Measurements from ENCODE around the gene WIPF3.

- TF ChIP-seq, protein P1, sequence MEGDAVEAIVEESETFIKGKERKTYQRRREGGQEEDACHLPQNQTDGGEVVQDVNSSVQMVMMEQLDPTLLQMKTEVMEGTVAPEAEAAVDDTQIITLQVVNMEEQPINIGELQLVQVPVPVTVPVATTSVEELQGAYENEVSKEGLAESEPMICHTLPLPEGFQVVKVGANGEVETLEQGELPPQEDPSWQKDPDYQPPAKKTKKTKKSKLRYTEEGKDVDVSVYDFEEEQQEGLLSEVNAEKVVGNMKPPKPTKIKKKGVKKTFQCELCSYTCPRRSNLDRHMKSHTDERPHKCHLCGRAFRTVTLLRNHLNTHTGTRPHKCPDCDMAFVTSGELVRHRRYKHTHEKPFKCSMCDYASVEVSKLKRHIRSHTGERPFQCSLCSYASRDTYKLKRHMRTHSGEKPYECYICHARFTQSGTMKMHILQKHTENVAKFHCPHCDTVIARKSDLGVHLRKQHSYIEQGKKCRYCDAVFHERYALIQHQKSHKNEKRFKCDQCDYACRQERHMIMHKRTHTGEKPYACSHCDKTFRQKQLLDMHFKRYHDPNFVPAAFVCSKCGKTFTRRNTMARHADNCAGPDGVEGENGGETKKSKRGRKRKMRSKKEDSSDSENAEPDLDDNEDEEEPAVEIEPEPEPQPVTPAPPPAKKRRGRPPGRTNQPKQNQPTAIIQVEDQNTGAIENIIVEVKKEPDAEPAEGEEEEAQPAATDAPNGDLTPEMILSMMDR (conservative IDR thresholded peaks at IDR 0.05; ENCODE audit: low read depth, low read length) = no peak
- TF ChIP-seq RAD21 (IDR thresholded peaks at IDR 0.05; ENCODE audit: low read length) (no peak), RFX5 (IDR thresholded peaks at IDR 0.05; ENCODE audit: low read depth, low read length) (no peak), MXI1 (IDR thresholded peaks at IDR 0.05; ENCODE audit: borderline replicate concordance, low read depth, low read length) (no peak), BHLHE40 (IDR thresholded peaks at IDR 0.05; ENCODE audit: low read depth, low read length) (no peak), POLR2A (IDR thresholded peaks at IDR 0.05; ENCODE audit: low read depth, low read length) (no peak), USF2 (IDR thresholded peaks at IDR 0.05; ENCODE audit: low read depth, low read length) (no peak), SMC3 (IDR thresholded peaks at IDR 0.05; ENCODE audit: low read depth, low read length) (no peak), MAZ (IDR thresholded peaks at IDR 0.05; ENCODE audit: borderline replicate concordance, low read depth, low read length) (no peak)
These were observed 38.3 kb downstream of the WIPF3 start for GRCh38 chr7:29844559-29844958.

Data from IMR-90 (cell line).